IPS DF 6.9 (cell line): Measurements from ENCODE around the gene LETMD1.
A peak's percentile ranks its signal among the peaks of the same experiment; 100 is the strongest.
"Not testable (repeated sequence)": the region's sequence is repeated elsewhere in the genome, so short reads cannot be mapped to it uniquely, and the experiment has no call there.

Source experiments
- DNase-seq: peaks from one replicate; pipeline ENCODE4 v3.0.0-alpha.2; 2013; ENCODE audit warnings: low read depth, low spot score
- H3K27ac ChIP-seq: one replicate; pipeline ENCODE4 v1.5.1; 2013; ENCODE audit warnings: low read length, control low read depth
- H3K27me3 ChIP-seq: 2 replicates; pipeline ENCODE4 v1.6.1; 2013; ENCODE audit warnings: mild to moderate bottlenecking, low read length; ENCODE audit not compliant: control insufficient read depth, insufficient read depth
- H3K36me3 ChIP-seq: 2 replicates; pipeline ENCODE4 v1.6.1; 2013; ENCODE audit warnings: low read length; ENCODE audit not compliant: control insufficient read depth, insufficient read depth
- H3K4me1 ChIP-seq: 2 replicates; pipeline ENCODE4 v1.6.1; 2013; ENCODE audit warnings: low read length; ENCODE audit not compliant: control insufficient read depth, insufficient read depth
- H3K4me3 ChIP-seq: 2 replicates; pipeline ENCODE4 v1.5.1; 2013; ENCODE audit warnings: mild to moderate bottlenecking, low read length
- H3K9me3 ChIP-seq: 2 replicates; pipeline ENCODE4 v1.6.1; 2013; ENCODE audit warnings: low read length, inconsistent platforms; ENCODE audit not compliant: control insufficient read depth, insufficient read depth
- whole genome bisulfite sequencing: extraction: QIAGEN DNeasy Blood & Tissue Kit; methylation state at CpG from one replicate; pipeline ENCODE4 v1.1.7; 2013; ENCODE audit warnings: mixed read lengths, missing lambda C conversion rate; ENCODE audit not compliant: insufficient read length, insufficient coverage; 5-methylcytosine and 5-hydroxymethylcytosine counted together

Gene LETMD1

DNA sequence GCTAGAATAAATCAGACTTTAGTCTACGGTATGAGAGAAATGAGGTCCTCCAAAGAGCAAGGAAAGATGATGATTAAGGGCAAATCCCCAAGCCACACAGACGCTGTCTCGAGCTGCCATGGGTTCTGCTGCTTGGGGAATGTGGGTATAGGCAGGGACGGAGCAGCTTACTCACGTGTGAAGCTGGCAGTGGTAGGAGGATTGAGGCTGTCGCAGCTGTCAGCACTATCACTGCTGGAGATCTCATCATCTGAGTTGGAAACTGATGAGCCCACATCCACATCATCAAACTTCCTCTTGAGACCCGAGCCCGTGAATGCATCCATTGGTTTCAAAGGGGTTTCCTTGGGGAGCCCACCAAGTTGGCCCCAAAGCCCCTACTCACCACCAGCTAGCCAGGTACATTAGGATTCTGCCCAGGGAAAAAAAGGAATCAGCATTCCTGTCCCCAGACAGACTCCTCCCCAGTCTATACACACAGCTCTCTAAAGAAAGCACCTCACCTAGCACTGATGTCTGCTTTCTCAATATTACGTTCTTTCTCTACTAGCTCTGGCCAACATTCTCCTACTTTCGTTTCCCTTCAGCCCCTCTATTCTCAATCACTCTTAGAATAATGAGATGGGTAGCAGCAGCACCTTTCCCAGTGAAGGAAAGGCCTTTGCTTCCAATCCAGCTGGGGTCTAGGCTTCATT, 28.3 kb downstream of the LETMD1 start:
- Histone ChIP-seq H3K27me3 (no peaks in the 10 kb centered on the region), H3K4me1 (no peaks in the 10 kb centered on the region), H3K27ac (no peak overlapping the region), H3K4me3 (no peak overlapping the region), H3K36me3 (peaks cover 3% of the 10 kb centered on the region; the same call in 1 of the 2 replicates), H3K9me3 (no peaks in the 10 kb centered on the region)
- WGBS, result no CpG with 5 or more reads among the region's 10 CpGs
- no peak for DNase-seq

GRCh38 chr12:51077930-51078329, 29.8 kb downstream of the LETMD1 start:
- Histone ChIP-seq H3K4me3 (no peak overlapping the region), H3K4me1 (peaks cover 2% of the 10 kb centered on the region; the same call in 1 of the 2 replicates), H3K9me3 (no peaks in the 10 kb centered on the region), H3K27me3 (no peaks in the 10 kb centered on the region), H3K36me3 (no peaks in the 10 kb centered on the region; the same call in 1 of the 2 replicates), H3K27ac (no peak overlapping the region)
- DNase-seq, result no peak
- no CpG with 5 or more reads among the region's 5 CpGs for WGBS

GRCh38 chr12:51078346-51078745, 30.2 kb downstream of the LETMD1 start:
- not testable (repeated sequence) for H3K4me3 ChIP-seq, H3K36me3 ChIP-seq, H3K4me1 ChIP-seq, H3K9me3 ChIP-seq, H3K27me3 ChIP-seq, H3K27ac ChIP-seq, DNase-seq
- no CpG with 5 or more reads among the region's 5 CpGs for WGBS

DNA sequence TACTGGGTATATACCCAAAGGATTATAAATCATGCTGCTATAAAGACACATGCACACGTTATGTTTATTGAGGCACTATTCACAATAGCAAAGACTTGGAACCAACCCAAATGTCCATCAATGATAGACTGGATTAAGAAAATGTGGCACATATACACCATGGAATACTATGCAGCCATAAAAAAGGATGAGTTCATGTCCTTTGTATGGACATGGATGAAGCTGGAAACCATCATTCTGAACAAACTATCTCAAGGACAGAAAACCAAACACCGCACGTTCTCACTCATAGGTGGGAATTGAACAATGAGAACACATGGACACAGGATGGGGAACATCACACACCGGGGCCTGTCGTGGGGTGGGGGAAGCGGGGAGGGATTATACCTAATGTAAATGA, 30.7 kb downstream of the LETMD1 start:
- not testable (repeated sequence) for H3K27ac ChIP-seq, H3K9me3 ChIP-seq, DNase-seq, H3K4me1 ChIP-seq, H3K36me3 ChIP-seq, H3K4me3 ChIP-seq, H3K27me3 ChIP-seq
- no CpG with 5 or more reads among the region's 6 CpGs for WGBS

GRCh38 chr12:51080136-51080535, 32.0 kb downstream of the LETMD1 start:
- no peak overlapping the region for H3K4me3 ChIP-seq
- no peaks in the 10 kb centered on the region for H3K27me3 ChIP-seq
- H3K36me3 ChIP-seq, result no peaks in the 10 kb centered on the region
- no CpG with 5 or more reads among the region's 4 CpGs for WGBS
- no peak for DNase-seq
- H3K27ac ChIP-seq, result no peak overlapping the region
- H3K9me3 ChIP-seq, result no peaks in the 10 kb centered on the region
- peaks cover 2% of the 10 kb centered on the region; the same call in 1 of the 2 replicates for H3K4me1 ChIP-seq

- peaks cover 2% of the 10 kb centered on the region; the same call in 1 of the 2 replicates for H3K4me1 ChIP-seq
These were observed 33.3 kb downstream of the LETMD1 start for GRCh38 chr12:51081421-51081820.

GRCh38 chr12:51082561-51083125, 34.5 kb downstream of the LETMD1 start:
- no peak overlapping the region for H3K27ac ChIP-seq

More at GRCh38 chr12:51081421-51081820, 33.3 kb downstream of the LETMD1 start:
- no CpG with 5 or more reads among the region's 1 CpG for WGBS
- Histone ChIP-seq H3K9me3 (no peaks in the 10 kb centered on the region), H3K4me3 (no peak overlapping the region), H3K27ac (no peak overlapping the region), H3K27me3 (no peaks in the 10 kb centered on the region), H3K36me3 (no peaks in the 10 kb centered on the region)
- DNase-seq, result no peak

GRCh38 chr12:51083126-51083833, 35.2 kb downstream of the LETMD1 start, which contains the start of gene CSRNP2:
TSS of gene CSRNP2 (minus strand) at chr12:51083596. CDS start at chr12:51076561, 7,035 bp downstream.
- H3K27me3 ChIP-seq, result no peaks in the 10 kb centered on the region
- H3K4me3 ChIP-seq, result peak within 1 kb of the TSS; percentile 88
- no CpG with 5 or more reads among the region's 74 CpGs for WGBS
- peaks cover 2% of the 10 kb centered on the region; the same call in 1 of the 2 replicates for H3K4me1 ChIP-seq
- H3K36me3 ChIP-seq, result no peaks in the 10 kb centered on the region
- H3K9me3 ChIP-seq, result no peaks in the 10 kb centered on the region
- no peak within 1 kb of the TSS for H3K27ac ChIP-seq
- DNase-seq, result peak; percentile 77

More at GRCh38 chr12:51082561-51083125, 34.5 kb downstream of the LETMD1 start:
- WGBS, result 100% methylated on average over 1 of the region's 18 CpGs
- H3K27me3 ChIP-seq, result no peaks in the 10 kb centered on the region
- H3K9me3 ChIP-seq, result no peaks in the 10 kb centered on the region
- peak overlapping the region; percentile 88 for H3K4me3 ChIP-seq
- peaks cover 2% of the 10 kb centered on the region; the same call in 1 of the 2 replicates for H3K4me1 ChIP-seq
- H3K36me3 ChIP-seq, result no peaks in the 10 kb centered on the region
- peak; percentile 16 for DNase-seq

- Histone ChIP-seq H3K4me3 (no peak overlapping the region), H3K4me1 (peaks cover 2% of the 10 kb centered on the region; the same call in 1 of the 2 replicates), H3K9me3 (no peaks in the 10 kb centered on the region), H3K27me3 (no peaks in the 10 kb centered on the region), H3K36me3 (no peaks in the 10 kb centered on the region), H3K27ac (no peak overlapping the region)
- no peak for DNase-seq
- no CpG with 5 or more reads among the region's 3 CpGs for WGBS
These were observed 37.6 kb downstream of the LETMD1 start for GRCh38 chr12:51085757-51086156.

- DNase-seq, result no peak
- no peaks in the 10 kb centered on the region for H3K36me3 ChIP-seq
- no peak overlapping the region for H3K27ac ChIP-seq
- no peak overlapping the region for H3K4me3 ChIP-seq
- H3K4me1 ChIP-seq, result peaks cover 2% of the 10 kb centered on the region; the same call in 1 of the 2 replicates
- no peaks in the 10 kb centered on the region for H3K9me3 ChIP-seq
- H3K27me3 ChIP-seq, result no peaks in the 10 kb centered on the region
- WGBS, result no CpG with 5 or more reads among the region's 10 CpGs
These were observed 38.8 kb downstream of the LETMD1 start for GRCh38 chr12:51086933-51087332.
